ENCODE data around the gene LHFPL3. TPM values are rescaled to one million over a fixed set of nuclear protein-coding genes. Genes with fewer than 3 reads are reported as not detected.

LHFPL3 gene
- total RNA-seq, 4 donors from 2014 or later: not detected

DNA sequence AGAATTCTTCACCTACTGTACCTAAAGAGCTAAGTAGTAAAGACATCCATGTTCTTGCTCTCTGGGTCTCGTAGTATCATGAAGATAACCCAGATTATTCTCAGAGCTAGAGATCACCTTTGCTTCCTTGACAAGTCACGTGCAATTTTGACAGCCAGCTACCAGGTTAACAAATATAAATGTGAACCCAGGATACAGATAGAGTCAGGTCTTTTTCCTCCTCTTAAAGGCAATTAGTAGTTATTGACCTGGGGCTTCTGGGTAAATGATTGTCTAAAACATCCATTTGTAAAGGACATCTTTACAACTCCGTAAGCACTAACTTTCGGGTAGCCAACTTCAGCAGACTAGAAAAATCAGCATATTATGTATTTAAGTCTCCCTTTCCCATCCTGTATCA is 28.8 kb downstream of the LHFPL3 start:
- intact Hi-C loops (cut with DNase I): no loop called here
- WGBS: 68% methylated on average over 4 of the region's 4 CpGs

DNA sequence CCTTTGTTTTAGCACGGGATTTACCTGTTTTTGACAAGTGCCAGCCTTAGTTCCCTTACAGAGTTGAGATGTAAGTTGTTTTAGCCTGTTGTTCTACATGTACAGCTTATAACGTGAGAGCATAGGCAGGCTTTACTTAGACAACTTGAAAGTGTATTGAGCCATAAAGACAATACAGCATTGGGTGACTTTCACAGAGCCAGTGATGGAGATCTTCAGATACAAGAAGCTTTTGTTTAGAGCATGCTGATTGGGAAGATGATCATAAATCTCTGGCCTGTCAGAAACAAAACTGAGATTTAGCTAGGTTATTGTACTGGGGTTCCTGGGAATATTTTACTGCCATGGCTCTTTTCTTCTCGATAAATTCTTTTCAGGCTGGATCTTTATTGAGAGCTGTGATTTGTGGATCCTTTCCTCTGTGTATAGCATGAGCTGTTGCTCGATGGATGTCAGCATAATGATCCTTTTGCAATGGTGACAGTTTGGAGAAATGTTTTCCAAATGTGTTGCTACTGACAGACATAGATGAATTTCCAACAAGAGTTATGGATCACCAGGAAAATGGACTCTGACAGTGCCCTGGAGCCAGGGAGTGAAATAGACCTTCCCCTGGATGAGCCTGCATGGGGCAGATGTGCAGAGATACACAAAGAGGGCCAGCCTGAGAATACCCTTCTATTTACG is 30.2 kb downstream of the LHFPL3 start:
- Histone ChIP-seq H3K9me3 (no peaks in the 10 kb centered on the region), H3K27ac (replicated peaks in 1 of 4) (no peak overlapping the region), H3K36me3 (no peaks in the 10 kb centered on the region), H3K27me3 (peaks cover 0 to 13% (median 0%) of the 10 kb centered on the region in 4 donors), H3K4me3 (no peak overlapping the region), H3K4me1 (no peaks in the 10 kb centered on the region)
- intact Hi-C loops (cut with DNase I): no loop called here
- WGBS: 38% methylated on average over 5 of the region's 5 CpGs
- TF ChIP-seq POLR2A (IDR thresholded peaks at IDR 0.05; ENCODE audit: low read depth) (no peak), EP300 (IDR thresholded peaks at IDR 0.05) (no peak), POLR2AphosphoS5 (IDR thresholded peaks at IDR 0.05) (no peak)
- TF ChIP-seq, protein P1, sequence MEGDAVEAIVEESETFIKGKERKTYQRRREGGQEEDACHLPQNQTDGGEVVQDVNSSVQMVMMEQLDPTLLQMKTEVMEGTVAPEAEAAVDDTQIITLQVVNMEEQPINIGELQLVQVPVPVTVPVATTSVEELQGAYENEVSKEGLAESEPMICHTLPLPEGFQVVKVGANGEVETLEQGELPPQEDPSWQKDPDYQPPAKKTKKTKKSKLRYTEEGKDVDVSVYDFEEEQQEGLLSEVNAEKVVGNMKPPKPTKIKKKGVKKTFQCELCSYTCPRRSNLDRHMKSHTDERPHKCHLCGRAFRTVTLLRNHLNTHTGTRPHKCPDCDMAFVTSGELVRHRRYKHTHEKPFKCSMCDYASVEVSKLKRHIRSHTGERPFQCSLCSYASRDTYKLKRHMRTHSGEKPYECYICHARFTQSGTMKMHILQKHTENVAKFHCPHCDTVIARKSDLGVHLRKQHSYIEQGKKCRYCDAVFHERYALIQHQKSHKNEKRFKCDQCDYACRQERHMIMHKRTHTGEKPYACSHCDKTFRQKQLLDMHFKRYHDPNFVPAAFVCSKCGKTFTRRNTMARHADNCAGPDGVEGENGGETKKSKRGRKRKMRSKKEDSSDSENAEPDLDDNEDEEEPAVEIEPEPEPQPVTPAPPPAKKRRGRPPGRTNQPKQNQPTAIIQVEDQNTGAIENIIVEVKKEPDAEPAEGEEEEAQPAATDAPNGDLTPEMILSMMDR (IDR thresholded peaks at IDR 0.05): no peak
- DNase-seq (ENCODE audit: extremely low spot score): no peak

More for the DNA sequence above, 28.8 kb downstream of the LHFPL3 start:
- no peak for TF ChIP-seq POLR2AphosphoS5 (IDR thresholded peaks at IDR 0.05)
- TF ChIP-seq, protein P1 (IDR thresholded peaks at IDR 0.05): no peak
- no peak for TF ChIP-seq EP300 (IDR thresholded peaks at IDR 0.05)
- TF ChIP-seq POLR2A (IDR thresholded peaks at IDR 0.05; ENCODE audit: low read depth): no peak
- H3K27ac ChIP-seq (replicated peaks in 1 of 4): no peak overlapping the region
- H3K4me1 ChIP-seq: no peaks in the 10 kb centered on the region
- peaks cover 0 to 13% (median 0%) of the 10 kb centered on the region in 4 donors for H3K27me3 ChIP-seq
- H3K9me3 ChIP-seq: no peaks in the 10 kb centered on the region
- DNase-seq (ENCODE audit: extremely low spot score): no peak
- H3K4me3 ChIP-seq: no peak overlapping the region
- no peaks in the 10 kb centered on the region for H3K36me3 ChIP-seq

DNA sequence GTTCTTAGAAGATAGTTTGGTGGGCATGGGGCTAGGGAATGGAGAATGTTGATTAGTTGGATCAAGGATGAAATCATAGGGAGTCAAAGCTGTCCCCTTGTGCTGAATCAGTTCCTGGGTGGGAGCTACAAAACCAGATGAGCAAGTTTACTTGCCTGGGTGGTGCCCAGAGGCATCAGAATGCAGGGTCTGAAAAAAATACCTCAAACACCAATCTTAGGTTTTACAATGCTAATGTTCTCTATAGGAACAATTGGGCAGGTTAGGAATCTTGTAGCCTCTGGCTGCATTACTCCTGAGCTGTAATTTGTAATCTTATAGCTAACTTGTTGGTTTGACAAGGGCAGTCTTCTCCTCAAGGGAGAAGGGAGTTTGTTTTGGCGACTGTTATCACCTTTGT is 34.4 kb downstream of the LHFPL3 start:
- DNase-seq (ENCODE audit: extremely low spot score): no peak
- WGBS: 12% methylated on average over 1 of the region's 1 CpG
- Histone ChIP-seq H3K4me3 (no peak overlapping the region), H3K27me3 (peaks cover 0 to 5% (median 0%) of the 10 kb centered on the region in 4 donors), H3K4me1 (no peaks in the 10 kb centered on the region), H3K36me3 (no peaks in the 10 kb centered on the region), H3K9me3 (no peaks in the 10 kb centered on the region), H3K27ac (replicated peaks in 1 of 4) (no peak overlapping the region)
- TF ChIP-seq, protein P1 (IDR thresholded peaks at IDR 0.05): no peak
- TF ChIP-seq POLR2A (IDR thresholded peaks at IDR 0.05; ENCODE audit: low read depth) (no peak), EP300 (IDR thresholded peaks at IDR 0.05) (no peak), POLR2AphosphoS5 (IDR thresholded peaks at IDR 0.05) (no peak)
- intact Hi-C loops (cut with DNase I): no loop called here

DNA sequence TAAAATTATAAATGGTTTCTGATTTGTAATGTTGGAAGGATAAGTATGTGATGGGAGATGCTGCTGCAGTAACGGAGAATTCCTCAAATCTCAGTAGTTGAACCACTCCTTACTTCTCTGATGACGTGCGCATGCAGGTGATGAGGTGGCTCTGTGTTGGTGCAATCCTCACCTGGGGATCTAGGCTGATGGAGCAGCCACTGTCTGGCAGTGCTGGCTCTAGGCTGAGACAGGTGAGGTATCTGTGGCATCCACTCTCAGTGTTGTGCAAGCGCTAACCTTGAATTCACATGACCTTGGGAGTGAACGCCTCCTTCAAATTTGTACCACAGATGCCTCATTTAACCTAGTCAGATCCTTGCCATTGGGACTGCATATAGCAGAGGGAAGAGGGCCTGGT is 35.0 kb downstream of the LHFPL3 start:
- TF ChIP-seq POLR2A (IDR thresholded peaks at IDR 0.05; ENCODE audit: low read depth): no peak
- TF ChIP-seq, protein P1 (IDR thresholded peaks at IDR 0.05): no peak
- no peak for TF ChIP-seq POLR2AphosphoS5 (IDR thresholded peaks at IDR 0.05)
- TF ChIP-seq EP300 (IDR thresholded peaks at IDR 0.05): no peak
- DNase-seq (ENCODE audit: extremely low spot score): no peak
- Histone ChIP-seq H3K9me3 (no peaks in the 10 kb centered on the region), H3K27ac (replicated peaks in 1 of 4) (no peak overlapping the region), H3K27me3 (peaks cover 0 to 3% (median 0%) of the 10 kb centered on the region in 4 donors), H3K36me3 (no peaks in the 10 kb centered on the region), H3K4me1 (no peaks in the 10 kb centered on the region), H3K4me3 (no peak overlapping the region)
- intact Hi-C loops (cut with DNase I): no loop called here
- WGBS: 80% methylated on average over 3 of the region's 5 CpGs

DNA sequence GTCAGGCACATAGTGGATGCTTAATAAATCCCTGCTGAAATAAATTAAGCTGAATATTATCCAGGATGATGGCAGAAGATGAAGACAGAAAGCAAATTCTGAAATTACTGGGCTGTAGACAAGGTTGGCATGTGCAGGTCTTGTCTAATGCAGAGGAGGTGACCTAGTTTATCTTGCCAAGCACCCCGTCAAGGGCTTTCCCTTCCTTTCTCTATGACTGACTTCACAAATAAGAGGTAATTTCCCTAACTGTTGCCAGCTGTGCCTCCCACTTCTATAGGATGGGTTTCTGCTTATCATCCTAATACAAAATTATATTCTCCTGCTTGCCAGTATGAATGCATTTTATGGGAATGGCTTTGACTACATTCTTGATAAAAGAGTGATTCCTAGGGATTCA is 38.0 kb downstream of the LHFPL3 start:
- Histone ChIP-seq H3K9me3 (no peaks in the 10 kb centered on the region), H3K4me1 (no peaks in the 10 kb centered on the region), H3K27me3 (no peaks in the 10 kb centered on the region), H3K36me3 (no peaks in the 10 kb centered on the region), H3K4me3 (no peak overlapping the region), H3K27ac (replicated peaks in 1 of 4) (no peak overlapping the region)
- TF ChIP-seq POLR2AphosphoS5 (IDR thresholded peaks at IDR 0.05): no peak
- TF ChIP-seq, protein P1 (IDR thresholded peaks at IDR 0.05): no peak
- TF ChIP-seq POLR2A (IDR thresholded peaks at IDR 0.05; ENCODE audit: low read depth): no peak
- no peak for TF ChIP-seq EP300 (IDR thresholded peaks at IDR 0.05)
- DNase-seq (ENCODE audit: extremely low spot score): no peak
- WGBS: 69% methylated on average over 1 of the region's 1 CpG
- intact Hi-C loops (cut with DNase I): no loop called here

All from esophagus muscularis mucosa (tissue), 4 donors.